ENCODE measurements around the gene FGF14.

DNA sequence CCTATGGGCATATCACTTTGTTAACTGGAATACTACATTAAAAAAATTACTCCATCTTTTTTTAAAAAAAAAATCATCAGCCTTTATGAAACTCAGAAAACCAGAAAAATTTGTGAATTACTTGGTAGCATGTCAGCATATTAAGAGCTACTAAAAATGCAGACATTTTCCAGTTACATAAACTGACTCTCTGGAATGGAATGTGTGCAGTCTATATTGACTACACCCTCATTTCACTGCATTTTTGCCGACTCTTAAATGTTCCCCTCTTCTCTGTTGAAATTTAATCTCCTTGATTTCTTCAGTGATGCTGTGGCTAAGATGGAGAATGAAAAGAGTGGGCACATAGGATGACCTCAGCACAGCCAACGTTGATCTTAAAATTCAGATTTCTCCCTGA lies 555.6 kb downstream of the FGF14 start:
- TF ChIP-seq, protein P1, sequence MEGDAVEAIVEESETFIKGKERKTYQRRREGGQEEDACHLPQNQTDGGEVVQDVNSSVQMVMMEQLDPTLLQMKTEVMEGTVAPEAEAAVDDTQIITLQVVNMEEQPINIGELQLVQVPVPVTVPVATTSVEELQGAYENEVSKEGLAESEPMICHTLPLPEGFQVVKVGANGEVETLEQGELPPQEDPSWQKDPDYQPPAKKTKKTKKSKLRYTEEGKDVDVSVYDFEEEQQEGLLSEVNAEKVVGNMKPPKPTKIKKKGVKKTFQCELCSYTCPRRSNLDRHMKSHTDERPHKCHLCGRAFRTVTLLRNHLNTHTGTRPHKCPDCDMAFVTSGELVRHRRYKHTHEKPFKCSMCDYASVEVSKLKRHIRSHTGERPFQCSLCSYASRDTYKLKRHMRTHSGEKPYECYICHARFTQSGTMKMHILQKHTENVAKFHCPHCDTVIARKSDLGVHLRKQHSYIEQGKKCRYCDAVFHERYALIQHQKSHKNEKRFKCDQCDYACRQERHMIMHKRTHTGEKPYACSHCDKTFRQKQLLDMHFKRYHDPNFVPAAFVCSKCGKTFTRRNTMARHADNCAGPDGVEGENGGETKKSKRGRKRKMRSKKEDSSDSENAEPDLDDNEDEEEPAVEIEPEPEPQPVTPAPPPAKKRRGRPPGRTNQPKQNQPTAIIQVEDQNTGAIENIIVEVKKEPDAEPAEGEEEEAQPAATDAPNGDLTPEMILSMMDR (IDR thresholded peaks at IDR 0.05; ENCODE audit: insufficient read depth, low read depth, low read length), result no peak
- no peak for TF ChIP-seq EZH2 (IDR thresholded peaks at IDR 0.05; ENCODE audit: insufficient read depth, low read length)

All from astrocyte (in vitro differentiated cells and primary cell).